HG02623 (cell line): ENCODE results near the gene C6orf58.

Source experiments
- ATAC-seq: cut with Tn5 transposase; IDR thresholded peaks from one replicate; pipeline ENCODE4 v1.9.1; 2021; ENCODE audit warnings: moderate library complexity; ENCODE audit not compliant: unreplicated experiment

The C6orf58 gene

GRCh38 chr6:127576874-127577273, at the start of gene C6orf58:
TSS of gene C6orf58 (plus strand) at chr6:127577174. CDS start at chr6:127577186, 12 bp downstream.
- ATAC-seq, result no peak

GRCh38 chr6:127533011-127533410, 44.0 kb upstream of the C6orf58 start:
- no peak for ATAC-seq

GRCh38 chr6:127533736-127534135, 43.2 kb upstream of the C6orf58 start:
- no peak for ATAC-seq

GRCh38 chr6:127538750-127539264, 38.2 kb upstream of the C6orf58 start:
- peak; percentile 2 for ATAC-seq

GRCh38 chr6:127539272-127539671, 37.7 kb upstream of the C6orf58 start:
- peak; percentile 56 for ATAC-seq

GRCh38 chr6:127547215-127547614, 29.8 kb upstream of the C6orf58 start:
- no peak for ATAC-seq

GRCh38 chr6:127547904-127548649, 28.9 kb upstream of the C6orf58 start:
- no peak for ATAC-seq

GRCh38 chr6:127550403-127550802, 26.6 kb upstream of the C6orf58 start:
- ATAC-seq, result no peak

GRCh38 chr6:127554435-127555006, 22.5 kb upstream of the C6orf58 start:
- no peak for ATAC-seq

- ATAC-seq, result no peak
These were observed 15.3 kb upstream of the C6orf58 start for GRCh38 chr6:127561660-127562059.

- ATAC-seq, result no peak
These were observed 12.2 kb upstream of the C6orf58 start for GRCh38 chr6:127564761-127565160.

- no peak for ATAC-seq
These were observed 10.9 kb upstream of the C6orf58 start for GRCh38 chr6:127566119-127566518.

GRCh38 chr6:127566651-127567050, 10.3 kb upstream of the C6orf58 start:
- no peak for ATAC-seq

GRCh38 chr6:127567476-127567875, 9.5 kb upstream of the C6orf58 start:
- ATAC-seq, result no peak

- ATAC-seq, result peak; percentile 93
These were observed 6.1 kb upstream of the C6orf58 start for GRCh38 chr6:127570739-127571389.

- no peak for ATAC-seq
These were observed 1.9 kb downstream of the C6orf58 start for GRCh38 chr6:127578900-127579299.

GRCh38 chr6:127581576-127581975, 4.6 kb downstream of the C6orf58 start:
- ATAC-seq, result no peak

GRCh38 chr6:127582777-127583462, 5.9 kb downstream of the C6orf58 start:
- no peak for ATAC-seq

- no peak for ATAC-seq
These were observed 8.1 kb downstream of the C6orf58 start for GRCh38 chr6:127585123-127585522.

GRCh38 chr6:127586372-127586771, 9.4 kb downstream of the C6orf58 start:
- ATAC-seq, result no peak

- ATAC-seq, result no peak
These were observed 10.9 kb downstream of the C6orf58 start for GRCh38 chr6:127587875-127588274.
